PC-3 (cell line): Measurements from ENCODE around the gene PHGDH. TPM values are rescaled to one million over a fixed set of nuclear protein-coding genes. Genes with fewer than 3 reads are reported as not detected.

ENCODE experiments used
- ATAC-seq: fragments of 200-7000 bp; cut with Tn5 transposase; 2 replicates; pipeline ENCODE4 v1.9.1; 2020; ENCODE audit warnings: mild to moderate bottlenecking, moderate library complexity
- BruUV-seq: library from RNA; stranded (reverse); fragments of 400-500 nt; replicated peaks from 2 replicates; lab custom pipeline; 2021; lab: Mats Ljungman, UMichigan
- CTCF ChIA-PET: fragments of 300-600 bp; sonication (Branson Sonifier 250); formaldehyde crosslinking; loops from one replicate; lab custom pipeline; 2022; ENCODE audit warnings: antibody characterized with exemption; lab: Charles Lee
- POLR2A ChIA-PET: fragments of 300-600 bp; sonication (Branson Sonifier 250); formaldehyde crosslinking; loops from one replicate; lab custom pipeline; 2022; ENCODE audit warnings: antibody characterized with exemption; ENCODE audit not compliant: unreplicated experiment; lab: Charles Lee
- DNase-seq: peaks from one replicate; pipeline ENCODE4 v3.0.0-alpha.2; 2015
- H2AFZ ChIP-seq: fragments of 300-600 bp; sonication (generic); 2 replicates; pipeline ENCODE4 v1.6.0; 2016; ENCODE audit warnings: antibody characterized with exemption, low read length
- H3F3A ChIP-seq: fragments of 300-600 bp; sonication (generic); one replicate; pipeline ENCODE4 v1.6.0; 2017; ENCODE audit warnings: antibody characterized with exemption, low read length, control low read depth, mild to moderate bottlenecking; ENCODE audit not compliant: unreplicated experiment
- H3K27ac ChIP-seq: fragments of 300-600 bp; sonication (generic); 2 replicates; pipeline ENCODE4 v1.5.1; 2016; ENCODE audit warnings: mild to moderate bottlenecking, low read length
- H3K27me3 ChIP-seq: fragments of 300-600 bp; sonication (generic); 2 replicates; pipeline ENCODE4 v1.6.1; 2016; ENCODE audit warnings: low read length, mixed read lengths
- H3K36me3 ChIP-seq: fragments of 300-600 bp; sonication (generic); 2 replicates; pipeline ENCODE4 v1.6.1; 2016; ENCODE audit warnings: low read depth, mixed run types, low read length, mixed read lengths
- H3K4me1 ChIP-seq: fragments of 300-600 bp; sonication (generic); 2 replicates; pipeline ENCODE4 v1.5.1; 2016; ENCODE audit warnings: low read length; ENCODE audit not compliant: insufficient read depth
- H3K4me2 ChIP-seq: fragments of 300-600 bp; sonication (generic); 2 replicates; pipeline ENCODE4 v1.6.0; 2016; ENCODE audit warnings: low read length
- H3K4me3 ChIP-seq: fragments of 300-600 bp; sonication (generic); 2 replicates; pipeline ENCODE4 v1.5.1; 2016; ENCODE audit warnings: mild to moderate bottlenecking, low read length, mixed read lengths
- H3K79me2 ChIP-seq: fragments of 300-600 bp; sonication (generic); 2 replicates; pipeline ENCODE4 v1.6.1; 2017; ENCODE audit warnings: low read length, mixed read lengths
- H3K9ac ChIP-seq: fragments of 300-600 bp; sonication (generic); 2 replicates; pipeline ENCODE4 v1.6.0; 2016; ENCODE audit warnings: mild to moderate bottlenecking, low read length
- H3K9me2 ChIP-seq: fragments of 300-600 bp; sonication (generic); replicated peaks from 2 replicates; pipeline ENCODE4 v1.6.1; 2016; ENCODE audit warnings: mixed run types, low read length, mixed read lengths
- H3K9me3 ChIP-seq: fragments of 300-600 bp; sonication (generic); 2 replicates; pipeline ENCODE4 v1.6.1; 2016; ENCODE audit warnings: low read length, mixed read lengths
- H4K20me1 ChIP-seq: fragments of 300-600 bp; sonication (generic); 2 replicates; pipeline ENCODE4 v1.6.1; 2016; ENCODE audit warnings: low read length, mixed read lengths
- CTCF ChIP-seq: fragments of 300-600 bp; sonication (generic); conservative IDR thresholded peaks from 2 replicates; pipeline ENCODE4 v1.5.1; 2017; ENCODE audit warnings: antibody characterized with exemption, low read depth, mild to moderate bottlenecking, low read length
- EZH2 ChIP-seq: fragments of 300-600 bp; sonication (generic); IDR thresholded peaks from one replicate; pipeline ENCODE4 v1.6.1; 2017; ENCODE audit warnings: antibody characterized with exemption, mild to moderate bottlenecking, low read length; ENCODE audit not compliant: unreplicated experiment
- EZH2phosphoT487 ChIP-seq: fragments of 300-600 bp; sonication (generic); IDR thresholded peaks from 2 replicates; pipeline ENCODE4 v1.6.1; 2018; ENCODE audit warnings: mild to moderate bottlenecking, antibody characterized with exemption, low read length, borderline replicate concordance
- intact Hi-C: fragments of 100-400 bp; cut with micrococcal nuclease; formaldehyde crosslinking; loops from 2 replicates; pipeline ENCODE4 v1.9.0; 2023
- total RNA-seq: library from RNA; depleted of rRNA; stranded (reverse); fragments of >200 nt; gene quantifications from 2 replicates; pipeline ENCODE4 v1.2.3, GENCODE V29; 2014

PHGDH gene
- total RNA-seq, 1 experiment from 2014 or later: 134 TPM

- Histone ChIP-seq H3K4me1 (peaks cover 7% of the 10 kb centered on the region), H3K36me3 (no peaks in the 10 kb centered on the region), H4K20me1 (no peaks in the 10 kb centered on the region), H3K9ac (no peak overlapping the region), H2AFZ (no peak overlapping the region), H3K27me3 (no peaks in the 10 kb centered on the region), H3K4me2 (no peak overlapping the region), H3K27ac (no peak overlapping the region), H3K9me2 (no peaks in the 10 kb centered on the region), H3F3A (no peaks in the 10 kb centered on the region), H3K79me2 (no peaks in the 10 kb centered on the region), H3K4me3 (no peak overlapping the region), H3K9me3 (no peaks in the 10 kb centered on the region)
- DNase-seq (no peak), ATAC-seq (no peak)
- TF ChIP-seq EZH2phosphoT487: no peak
- no peak for TF ChIP-seq EZH2
- no peak for TF ChIP-seq CTCF
- intact Hi-C loops: no loop called here
- CTCF ChIA-PET: no interaction called here
- BruUV-seq: no TSS peak
- POLR2A ChIA-PET: no interaction called here
Observed at GRCh38 chr1:119681560-119681959, 30.2 kb upstream of the PHGDH start.

DNA sequence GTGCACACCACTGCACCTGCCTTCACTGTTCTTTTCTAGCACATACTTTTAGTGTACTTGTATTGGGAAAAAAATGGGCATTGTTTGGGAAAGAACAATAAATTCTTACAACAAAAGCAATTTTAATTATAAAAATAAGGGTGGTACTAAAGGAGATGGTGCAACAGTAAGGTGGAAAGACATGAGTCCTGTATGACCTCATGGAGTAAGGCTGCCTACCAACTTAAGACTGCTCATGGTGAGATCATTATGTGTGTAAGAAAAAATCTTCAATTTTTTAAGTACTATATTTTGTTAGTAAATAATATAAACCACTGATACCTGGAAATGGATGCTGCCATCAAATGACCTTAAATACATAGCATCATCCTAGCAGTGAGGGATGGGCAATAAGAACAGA is 29.6 kb upstream of the PHGDH start:
- H3F3A ChIP-seq: peaks cover 4% of the 10 kb centered on the region
- no peak overlapping the region for H3K27ac ChIP-seq
- no peaks in the 10 kb centered on the region for H3K36me3 ChIP-seq
- H3K4me3 ChIP-seq: no peak overlapping the region
- H3K9ac ChIP-seq: no peak overlapping the region
- H3K79me2 ChIP-seq: no peaks in the 10 kb centered on the region
- no peaks in the 10 kb centered on the region for H3K9me3 ChIP-seq
- BruUV-seq: no TSS peak
- intact Hi-C loops: no loop called here
- ATAC-seq (no peak), DNase-seq (no peak)
- H3K9me2 ChIP-seq: no peaks in the 10 kb centered on the region
- ChIA-PET CTCF (no interaction called here), POLR2A (interaction anchor here (0.6 kb wide), 1 partner anchor 1445 kb away, joined by 3 read pairs; no protein-coding TSS in a partner anchor)
- peaks cover 11% of the 10 kb centered on the region for H3K4me1 ChIP-seq
- H4K20me1 ChIP-seq: no peaks in the 10 kb centered on the region
- H3K4me2 ChIP-seq: no peak overlapping the region
- no peaks in the 10 kb centered on the region for H3K27me3 ChIP-seq
- TF ChIP-seq EZH2phosphoT487: no peak
- no peak for TF ChIP-seq CTCF
- TF ChIP-seq EZH2: no peak
- no peak overlapping the region for H2AFZ ChIP-seq

DNA sequence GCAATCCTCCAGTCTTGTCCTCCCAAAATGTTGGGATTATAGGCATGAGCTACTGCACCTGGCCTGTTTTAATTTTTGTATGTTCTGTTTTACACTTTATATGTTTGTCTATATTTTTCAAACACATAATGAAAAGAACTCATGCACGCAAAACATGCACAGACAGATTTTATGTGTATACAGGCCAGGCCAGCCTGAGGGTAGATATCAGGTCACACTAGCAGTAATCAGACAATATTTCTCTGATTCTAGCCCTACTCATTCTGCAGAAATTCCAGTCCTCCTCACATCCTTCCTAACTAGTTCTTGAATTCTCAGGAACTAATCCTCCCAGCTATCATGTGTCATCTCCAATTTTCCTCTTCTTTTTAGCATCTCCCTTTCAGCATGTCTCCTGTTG is 27.8 kb upstream of the PHGDH start:
- Histone ChIP-seq H3K27me3 (no peaks in the 10 kb centered on the region), H3K36me3 (no peaks in the 10 kb centered on the region), H2AFZ (no peak overlapping the region), H3K9me3 (no peaks in the 10 kb centered on the region), H3K9me2 (no peaks in the 10 kb centered on the region), H3K4me3 (no peak overlapping the region), H3K79me2 (no peaks in the 10 kb centered on the region), H3F3A (peaks cover 6% of the 10 kb centered on the region), H3K9ac (no peak overlapping the region), H3K4me2 (no peak overlapping the region), H3K4me1 (peaks cover 28% of the 10 kb centered on the region), H4K20me1 (no peaks in the 10 kb centered on the region), H3K27ac (no peak overlapping the region)
- DNase-seq: no peak
- intact Hi-C loops: no loop called here
- POLR2A ChIA-PET: no interaction called here
- no peak for ATAC-seq
- CTCF ChIA-PET: no interaction called here
- no TSS peak for BruUV-seq
- no peak for TF ChIP-seq EZH2phosphoT487
- no peak for TF ChIP-seq EZH2
- TF ChIP-seq CTCF: no peak
